HL-60/S4 treated with retinoic acid at 250 ng/mL for 4 days and 3 days (cell line): ENCODE measurements around the gene EEF1B2.
"Not testable (repeated sequence)": the region's sequence is repeated elsewhere in the genome, so short reads cannot be mapped to it uniquely, and the experiment has no call there.

ENCODE experiments used
- in situ Hi-C: fragments of 300-500 bp; cut with MboI; formaldehyde crosslinking; loops from 2 replicates; pipeline ENCODE4 v1.7.0; 2022; ENCODE audit warnings: low sequenced_read_pairs

EEF1B2 gene

GRCh38 chr2:206163251-206163880, 3.7 kb downstream of the EEF1B2 start:
- in situ Hi-C loops: no loop called here

- in situ Hi-C loops: no loop called here
Measured at GRCh38 chr2:206164261-206164862, 4.7 kb downstream of the EEF1B2 start.

GRCh38 chr2:206168230-206168629, 8.5 kb downstream of the EEF1B2 start:
- in situ Hi-C loops: not testable (repeated sequence)

- in situ Hi-C loops: not testable (repeated sequence)
Measured at GRCh38 chr2:206171624-206172397, 12.1 kb downstream of the EEF1B2 start.

GRCh38 chr2:206173147-206173546, 13.5 kb downstream of the EEF1B2 start:
- in situ Hi-C loops: no loop called here

- in situ Hi-C loops: no loop called here
Measured at GRCh38 chr2:206176121-206176520, 16.4 kb downstream of the EEF1B2 start.

GRCh38 chr2:206176901-206177300, 17.2 kb downstream of the EEF1B2 start:
- in situ Hi-C loops: no loop called here

- in situ Hi-C loops: not testable (repeated sequence)
Measured at GRCh38 chr2:206181526-206181925, 21.8 kb downstream of the EEF1B2 start.

GRCh38 chr2:206189691-206190090, 30.0 kb downstream of the EEF1B2 start:
- in situ Hi-C loops: no loop called here

- in situ Hi-C loops: no loop called here
Measured at GRCh38 chr2:206190111-206190510, 30.4 kb downstream of the EEF1B2 start.

GRCh38 chr2:206190689-206191088, 31.0 kb downstream of the EEF1B2 start:
- in situ Hi-C loops: no loop called here

GRCh38 chr2:206192157-206192556, 32.5 kb downstream of the EEF1B2 start:
- in situ Hi-C loops: no loop called here

- in situ Hi-C loops: no loop called here
Measured at GRCh38 chr2:206193671-206194357, 34.1 kb downstream of the EEF1B2 start.

- in situ Hi-C loops: no loop called here
Measured at GRCh38 chr2:206198677-206199076, 39.0 kb downstream of the EEF1B2 start.

GRCh38 chr2:206201075-206201848, 41.6 kb downstream of the EEF1B2 start:
- in situ Hi-C loops: no loop called here

- in situ Hi-C loops: no loop called here
Measured at GRCh38 chr2:206202446-206202845, 42.8 kb downstream of the EEF1B2 start.

- in situ Hi-C loops: no loop called here
Measured at GRCh38 chr2:206203331-206203730, 43.6 kb downstream of the EEF1B2 start.

- in situ Hi-C loops: no loop called here
Measured at GRCh38 chr2:206204710-206205109, 45.0 kb downstream of the EEF1B2 start.

GRCh38 chr2:206207316-206207715, 47.6 kb downstream of the EEF1B2 start:
- in situ Hi-C loops: not testable (repeated sequence)

GRCh38 chr2:206208900-206209299, 49.2 kb downstream of the EEF1B2 start:
- in situ Hi-C loops: no loop called here
